ENCODE data around the gene SBF1.
A peak's percentile ranks its signal among the peaks of the same experiment; 100 is the strongest.

The SBF1 gene

GRCh38 chr22:50507421-50507990 is 32.7 kb upstream of the SBF1 start, which contains the start of gene LMF2:
Gene LMF2 (minus strand): TSS chr22:50507702. CDS start chr22:50507675, 27 bp downstream.
- no peak for DNase-seq (ENCODE audit: low read depth, low spot score)
- H3K27ac ChIP-seq = peak within 1 kb of the TSS; percentile 55

- H3K27ac ChIP-seq = peak overlapping the region; percentile 42
- DNase-seq (ENCODE audit: low read depth, low spot score) = no peak
Observed at GRCh38 chr22:50506611-50507420, 32.0 kb upstream of the SBF1 start.

- H3K27ac ChIP-seq = no peak overlapping the region
- DNase-seq (ENCODE audit: low read depth, low spot score) = no peak
Observed at GRCh38 chr22:50505776-50506610, 31.2 kb upstream of the SBF1 start.

GRCh38 chr22:50505276-50505775 is 30.5 kb upstream of the SBF1 start:
- DNase-seq (ENCODE audit: low read depth, low spot score) = no peak
- no peak overlapping the region for H3K27ac ChIP-seq

- no peak overlapping the region for H3K27ac ChIP-seq
- DNase-seq (ENCODE audit: low read depth, low spot score) = no peak
Observed at GRCh38 chr22:50504369-50505211, 29.8 kb upstream of the SBF1 start.

- no peak overlapping the region for H3K27ac ChIP-seq
- DNase-seq (ENCODE audit: low read depth, low spot score) = no peak
Observed at GRCh38 chr22:50503475-50504145, 28.8 kb upstream of the SBF1 start.

GRCh38 chr22:50502628-50503474 is 28.0 kb upstream of the SBF1 start:
- no peak for DNase-seq (ENCODE audit: low read depth, low spot score)
- H3K27ac ChIP-seq = no peak overlapping the region

- no peak for DNase-seq (ENCODE audit: low read depth, low spot score)
- H3K27ac ChIP-seq = no peak overlapping the region
Observed at GRCh38 chr22:50502096-50502495, 27.3 kb upstream of the SBF1 start.

GRCh38 chr22:50500452-50500851 is 25.6 kb upstream of the SBF1 start:
- no peak for DNase-seq (ENCODE audit: low read depth, low spot score)
- no peak overlapping the region for H3K27ac ChIP-seq

- H3K27ac ChIP-seq = no peak overlapping the region
- DNase-seq (ENCODE audit: low read depth, low spot score) = no peak
Observed at GRCh38 chr22:50498322-50498890, 23.6 kb upstream of the SBF1 start.

GRCh38 chr22:50497093-50497492 is 22.3 kb upstream of the SBF1 start:
- no peak overlapping the region for H3K27ac ChIP-seq
- DNase-seq (ENCODE audit: low read depth, low spot score) = no peak

GRCh38 chr22:50490531-50491308 is 15.9 kb upstream of the SBF1 start:
- DNase-seq (ENCODE audit: low read depth, low spot score) = no peak
- no peak overlapping the region for H3K27ac ChIP-seq

GRCh38 chr22:50489363-50490243 is 14.8 kb upstream of the SBF1 start:
- no peak for DNase-seq (ENCODE audit: low read depth, low spot score)
- no peak overlapping the region for H3K27ac ChIP-seq

- DNase-seq (ENCODE audit: low read depth, low spot score) = no peak
Observed at GRCh38 chr22:50488886-50489285, 14.1 kb upstream of the SBF1 start.

GRCh38 chr22:50488006-50488677 is 13.3 kb upstream of the SBF1 start:
- no peak overlapping the region for H3K27ac ChIP-seq
- no peak for DNase-seq (ENCODE audit: low read depth, low spot score)

More at GRCh38 chr22:50488886-50489285, 14.1 kb upstream of the SBF1 start:
- H3K27ac ChIP-seq = no peak overlapping the region

All from epithelial cell of prostate (primary cell).